ENCODE results near the gene ADIRF. TPM values are rescaled to one million over a fixed set of nuclear protein-coding genes. Genes with fewer than 3 reads are reported as not detected.

The ADIRF gene
- total RNA-seq, 1 donor from 2014 or later = 882 TPM

Other genes starting within 250 kb of the ADIRF start
- gene BMPR1A, start 211.9 kb upstream of the ADIRF start, total RNA-seq = 12.9 TPM
- gene MMRN2, start 10.9 kb upstream of the ADIRF start, total RNA-seq = 282 TPM
- gene SNCG, start 9.9 kb upstream of the ADIRF start, total RNA-seq = 250 TPM
- gene FAM25A, start 51.8 kb downstream of the ADIRF start, total RNA-seq = not detected
- 134 TPM for gene GLUD1, start 126.4 kb downstream of the ADIRF start, total RNA-seq
- gene SHLD2, start 126.7 kb downstream of the ADIRF start, total RNA-seq = 19.7 TPM